ENCODE measurements around the gene MYBPC3.

The MYBPC3 gene

GRCh38 chr11:47379317-47379716 lies 26.8 kb upstream of the MYBPC3 start:
- Histone ChIP-seq H3K4me3 (ENCODE audit: low read depth, low read length) (no peak overlapping the region), H3K9ac (ENCODE audit: low read depth, low read length) (no peak overlapping the region), H3K9me3 (ENCODE audit: control insufficient read depth, insufficient read depth, low read length) (no peaks in the 10 kb centered on the region), H3K36me3 (ENCODE audit: control insufficient read depth, insufficient read depth, low read length) (no peaks in the 10 kb centered on the region), H3K27me3 (ENCODE audit: control insufficient read depth, insufficient read depth, low read length) (no peaks in the 10 kb centered on the region), H3K4me1 (ENCODE audit: control insufficient read depth, insufficient read depth, low read length) (peaks cover 2% of the 10 kb centered on the region)

GRCh38 chr11:47378836-47379170 lies 26.3 kb upstream of the MYBPC3 start:
- no peaks in the 10 kb centered on the region for H3K36me3 ChIP-seq (ENCODE audit: control insufficient read depth, insufficient read depth, low read length)
- H3K27me3 ChIP-seq (ENCODE audit: control insufficient read depth, insufficient read depth, low read length) = no peaks in the 10 kb centered on the region
- no peak overlapping the region for H3K9ac ChIP-seq (ENCODE audit: low read depth, low read length)
- H3K9me3 ChIP-seq (ENCODE audit: control insufficient read depth, insufficient read depth, low read length) = no peaks in the 10 kb centered on the region
- H3K4me1 ChIP-seq (ENCODE audit: control insufficient read depth, insufficient read depth, low read length) = peaks cover 2% of the 10 kb centered on the region
- no peak overlapping the region for H3K4me3 ChIP-seq (ENCODE audit: low read depth, low read length)

GRCh38 chr11:47378010-47378835 lies 25.7 kb upstream of the MYBPC3 start, which contains the start of gene SPI1:
Gene SPI1, minus strand, starts transcription at chr11:47378547. Its CDS starts 194 bp downstream, at chr11:47378353.
- no peak within 1 kb of the TSS for H3K9ac ChIP-seq (ENCODE audit: low read depth, low read length)
- no peaks in the 10 kb centered on the region for H3K27me3 ChIP-seq (ENCODE audit: control insufficient read depth, insufficient read depth, low read length)
- H3K9me3 ChIP-seq (ENCODE audit: control insufficient read depth, insufficient read depth, low read length) = no peaks in the 10 kb centered on the region
- no peak within 1 kb of the TSS for H3K4me3 ChIP-seq (ENCODE audit: low read depth, low read length)
- peaks cover 2% of the 10 kb centered on the region for H3K4me1 ChIP-seq (ENCODE audit: control insufficient read depth, insufficient read depth, low read length)
- no peaks in the 10 kb centered on the region for H3K36me3 ChIP-seq (ENCODE audit: control insufficient read depth, insufficient read depth, low read length)

GRCh38 chr11:47377571-47378009 lies 25.1 kb upstream of the MYBPC3 start:
- Histone ChIP-seq H3K9ac (ENCODE audit: low read depth, low read length) (no peak overlapping the region), H3K36me3 (ENCODE audit: control insufficient read depth, insufficient read depth, low read length) (no peaks in the 10 kb centered on the region), H3K4me3 (ENCODE audit: low read depth, low read length) (no peak overlapping the region), H3K4me1 (ENCODE audit: control insufficient read depth, insufficient read depth, low read length) (peaks cover 2% of the 10 kb centered on the region), H3K27me3 (ENCODE audit: control insufficient read depth, insufficient read depth, low read length) (no peaks in the 10 kb centered on the region), H3K9me3 (ENCODE audit: control insufficient read depth, insufficient read depth, low read length) (no peaks in the 10 kb centered on the region)

GRCh38 chr11:47376525-47377371 lies 24.2 kb upstream of the MYBPC3 start:
- peaks cover 2% of the 10 kb centered on the region for H3K4me1 ChIP-seq (ENCODE audit: control insufficient read depth, insufficient read depth, low read length)
- no peaks in the 10 kb centered on the region for H3K36me3 ChIP-seq (ENCODE audit: control insufficient read depth, insufficient read depth, low read length)
- no peaks in the 10 kb centered on the region for H3K27me3 ChIP-seq (ENCODE audit: control insufficient read depth, insufficient read depth, low read length)
- H3K4me3 ChIP-seq (ENCODE audit: low read depth, low read length) = no peak overlapping the region
- no peak overlapping the region for H3K9ac ChIP-seq (ENCODE audit: low read depth, low read length)
- H3K9me3 ChIP-seq (ENCODE audit: control insufficient read depth, insufficient read depth, low read length) = no peaks in the 10 kb centered on the region

GRCh38 chr11:47376107-47376524 lies 23.6 kb upstream of the MYBPC3 start:
- Histone ChIP-seq H3K4me3 (ENCODE audit: low read depth, low read length) (no peak overlapping the region), H3K9me3 (ENCODE audit: control insufficient read depth, insufficient read depth, low read length) (no peaks in the 10 kb centered on the region), H3K27me3 (ENCODE audit: control insufficient read depth, insufficient read depth, low read length) (no peaks in the 10 kb centered on the region), H3K4me1 (ENCODE audit: control insufficient read depth, insufficient read depth, low read length) (peaks cover 2% of the 10 kb centered on the region), H3K9ac (ENCODE audit: low read depth, low read length) (no peak overlapping the region), H3K36me3 (ENCODE audit: control insufficient read depth, insufficient read depth, low read length) (no peaks in the 10 kb centered on the region)

- no peaks in the 10 kb centered on the region for H3K36me3 ChIP-seq (ENCODE audit: control insufficient read depth, insufficient read depth, low read length)
- no peak overlapping the region for H3K4me3 ChIP-seq (ENCODE audit: low read depth, low read length)
- no peaks in the 10 kb centered on the region for H3K9me3 ChIP-seq (ENCODE audit: control insufficient read depth, insufficient read depth, low read length)
- peaks cover 2% of the 10 kb centered on the region for H3K4me1 ChIP-seq (ENCODE audit: control insufficient read depth, insufficient read depth, low read length)
- H3K9ac ChIP-seq (ENCODE audit: low read depth, low read length) = no peak overlapping the region
- no peaks in the 10 kb centered on the region for H3K27me3 ChIP-seq (ENCODE audit: control insufficient read depth, insufficient read depth, low read length)
Measured at GRCh38 chr11:47375546-47376085, 23.1 kb upstream of the MYBPC3 start.

GRCh38 chr11:47375020-47375419 lies 22.5 kb upstream of the MYBPC3 start:
- Histone ChIP-seq H3K4me1 (ENCODE audit: control insufficient read depth, insufficient read depth, low read length) (peaks cover 2% of the 10 kb centered on the region), H3K36me3 (ENCODE audit: control insufficient read depth, insufficient read depth, low read length) (no peaks in the 10 kb centered on the region), H3K9ac (ENCODE audit: low read depth, low read length) (no peak overlapping the region), H3K4me3 (ENCODE audit: low read depth, low read length) (no peak overlapping the region), H3K27me3 (ENCODE audit: control insufficient read depth, insufficient read depth, low read length) (no peaks in the 10 kb centered on the region), H3K9me3 (ENCODE audit: control insufficient read depth, insufficient read depth, low read length) (no peaks in the 10 kb centered on the region)

GRCh38 chr11:47374720-47375019 lies 22.2 kb upstream of the MYBPC3 start:
- peaks cover 2% of the 10 kb centered on the region for H3K4me1 ChIP-seq (ENCODE audit: control insufficient read depth, insufficient read depth, low read length)
- no peak overlapping the region for H3K4me3 ChIP-seq (ENCODE audit: low read depth, low read length)
- H3K36me3 ChIP-seq (ENCODE audit: control insufficient read depth, insufficient read depth, low read length) = no peaks in the 10 kb centered on the region
- no peaks in the 10 kb centered on the region for H3K27me3 ChIP-seq (ENCODE audit: control insufficient read depth, insufficient read depth, low read length)
- no peaks in the 10 kb centered on the region for H3K9me3 ChIP-seq (ENCODE audit: control insufficient read depth, insufficient read depth, low read length)
- H3K9ac ChIP-seq (ENCODE audit: low read depth, low read length) = no peak overlapping the region

GRCh38 chr11:47373876-47374719 lies 21.6 kb upstream of the MYBPC3 start:
- no peaks in the 10 kb centered on the region for H3K27me3 ChIP-seq (ENCODE audit: control insufficient read depth, insufficient read depth, low read length)
- H3K4me1 ChIP-seq (ENCODE audit: control insufficient read depth, insufficient read depth, low read length) = peaks cover 2% of the 10 kb centered on the region
- H3K4me3 ChIP-seq (ENCODE audit: low read depth, low read length) = no peak overlapping the region
- no peak overlapping the region for H3K9ac ChIP-seq (ENCODE audit: low read depth, low read length)
- H3K36me3 ChIP-seq (ENCODE audit: control insufficient read depth, insufficient read depth, low read length) = no peaks in the 10 kb centered on the region
- no peaks in the 10 kb centered on the region for H3K9me3 ChIP-seq (ENCODE audit: control insufficient read depth, insufficient read depth, low read length)

- Histone ChIP-seq H3K9me3 (ENCODE audit: control insufficient read depth, insufficient read depth, low read length) (no peaks in the 10 kb centered on the region), H3K4me1 (ENCODE audit: control insufficient read depth, insufficient read depth, low read length) (no peaks in the 10 kb centered on the region), H3K27me3 (ENCODE audit: control insufficient read depth, insufficient read depth, low read length) (no peaks in the 10 kb centered on the region), H3K4me3 (ENCODE audit: low read depth, low read length) (no peak overlapping the region), H3K36me3 (ENCODE audit: control insufficient read depth, insufficient read depth, low read length) (no peaks in the 10 kb centered on the region), H3K9ac (ENCODE audit: low read depth, low read length) (no peak overlapping the region)
Measured at GRCh38 chr11:47372422-47372821, 19.9 kb upstream of the MYBPC3 start.
